PFSK-1 (cell line): ENCODE data around the gene DAND5.

Source experiments
- POLR2AphosphoS5 ChIP-seq: IDR thresholded peaks from 2 replicates; pipeline ENCODE4 v1.6.1; 2012; ENCODE audit warnings: low read depth, mild to moderate bottlenecking, control low read depth, low read length, moderate library complexity
- SIN3A ChIP-seq: IDR thresholded peaks from 2 replicates; pipeline ENCODE4 v1.6.1; 2012; ENCODE audit warnings: mild to moderate bottlenecking, low read length, moderate library complexity, borderline replicate concordance; ENCODE audit not compliant: insufficient read depth
- TAF1 ChIP-seq: IDR thresholded peaks from 2 replicates; pipeline ENCODE4 v1.6.1; 2012; ENCODE audit warnings: low read length, control low read depth, borderline replicate concordance; ENCODE audit not compliant: insufficient read depth

DNA sequence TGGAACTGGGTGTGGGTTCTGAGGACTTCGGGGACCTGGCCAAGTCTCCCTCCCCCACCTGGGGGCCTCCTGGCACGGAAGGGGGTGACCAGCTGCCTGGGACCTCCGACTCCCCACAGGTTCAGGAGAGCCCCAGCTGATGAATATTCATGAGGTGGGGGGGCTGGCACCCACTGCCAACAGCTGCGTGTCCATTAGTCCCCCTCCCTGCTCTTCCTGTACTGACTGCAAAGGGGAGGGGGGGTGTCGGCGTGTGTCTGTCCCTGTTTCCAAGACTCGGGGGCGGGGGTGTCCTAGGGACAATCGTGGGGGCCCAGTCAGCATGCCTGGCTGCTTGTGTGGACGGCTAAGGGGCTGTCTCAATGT lies 15.3 kb downstream of the DAND5 start:
- TF ChIP-seq TAF1 (no peak), POLR2AphosphoS5 (no peak), SIN3A (no peak)
